Measurements from ENCODE around the gene ACIN1.
"Not testable (repeated sequence)": the region's sequence is repeated elsewhere in the genome, so short reads cannot be mapped to it uniquely, and the experiment has no call there.

ACIN1 gene

GRCh38 chr14:23018107-23018506 lies 76.8 kb downstream of the ACIN1 start:
- DNase-seq (ENCODE audit: low spot score) = no peak

GRCh38 chr14:23017091-23017490 lies 77.8 kb downstream of the ACIN1 start:
- no peak for DNase-seq (ENCODE audit: low spot score)

GRCh38 chr14:23015618-23016017 lies 79.3 kb downstream of the ACIN1 start:
- no peak for DNase-seq (ENCODE audit: low spot score)

GRCh38 chr14:23013749-23014054 lies 81.2 kb downstream of the ACIN1 start:
- not testable (repeated sequence) for DNase-seq (ENCODE audit: low spot score)

GRCh38 chr14:23013054-23013748 lies 81.7 kb downstream of the ACIN1 start:
- DNase-seq (ENCODE audit: low spot score) = peak; percentile 85

GRCh38 chr14:23009939-23010726 lies 84.8 kb downstream of the ACIN1 start, which contains the start of gene C14orf93:
TSS of gene C14orf93 (minus strand) at chr14:23010143. CDS start at chr14:22999023, 11,120 bp downstream.
- DNase-seq (ENCODE audit: low spot score) = peak; percentile 68

GRCh38 chr14:23009483-23009938 lies 85.4 kb downstream of the ACIN1 start:
- DNase-seq (ENCODE audit: low spot score) = no peak

- no peak for DNase-seq (ENCODE audit: low spot score)
Observed at GRCh38 chr14:23008831-23009230, 86.1 kb downstream of the ACIN1 start.
